HS-27A (cell line): ENCODE results near the gene ZBTB40.

Experiments
- DNase-seq: peaks from one replicate; pipeline ENCODE4 v3.0.0-alpha.2; 2012; ENCODE audit warnings: low read depth, missing footprints

The ZBTB40 gene

GRCh38 chr1:22530715-22531114, 79.1 kb downstream of the ZBTB40 start:
- no peak for DNase-seq

DNA sequence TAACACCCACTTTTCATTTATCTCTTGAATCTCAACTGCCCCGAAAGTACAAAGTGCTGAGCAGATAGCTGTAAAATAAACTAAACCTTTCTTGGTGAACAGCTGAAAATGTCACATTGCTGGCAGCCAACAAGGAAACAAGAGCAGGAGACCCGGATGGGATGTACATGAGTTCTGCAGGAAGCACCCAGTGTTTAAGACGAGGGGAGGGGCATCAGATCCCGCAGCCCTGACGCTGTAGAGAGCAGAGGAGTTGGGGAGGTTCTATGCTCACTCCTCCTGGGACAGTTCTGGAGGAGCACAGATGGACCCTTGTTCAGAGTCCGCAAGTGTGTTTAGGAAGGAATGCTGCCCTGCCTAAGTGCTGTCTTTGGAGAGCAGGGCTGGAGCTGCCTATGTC, 79.6 kb downstream of the ZBTB40 start:
- no peak for DNase-seq

- DNase-seq = no peak
Measured at GRCh38 chr1:22533244-22533895, 81.7 kb downstream of the ZBTB40 start.

DNA sequence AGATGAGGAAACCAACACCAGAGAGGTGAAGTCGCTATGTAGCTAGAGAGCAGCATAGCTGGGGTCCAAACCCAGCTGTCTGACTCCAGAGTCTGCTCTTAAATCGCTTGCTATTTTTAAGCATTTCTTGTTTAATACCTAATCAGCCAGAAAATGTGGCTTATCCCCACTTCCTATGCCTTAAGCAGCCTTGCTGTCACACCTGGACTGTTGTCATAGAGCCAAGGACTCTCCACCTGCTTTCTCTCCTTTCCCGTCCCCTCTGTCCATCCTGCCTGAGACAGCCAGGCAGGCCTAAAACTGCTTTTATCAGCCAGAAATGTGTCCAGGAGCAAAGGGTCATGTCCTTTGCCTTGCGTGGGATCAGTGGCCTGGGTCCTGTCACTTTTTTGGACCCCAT, 83.3 kb downstream of the ZBTB40 start:
- DNase-seq = no peak

GRCh38 chr1:22535399-22535798, 83.7 kb downstream of the ZBTB40 start:
- no peak for DNase-seq

DNA sequence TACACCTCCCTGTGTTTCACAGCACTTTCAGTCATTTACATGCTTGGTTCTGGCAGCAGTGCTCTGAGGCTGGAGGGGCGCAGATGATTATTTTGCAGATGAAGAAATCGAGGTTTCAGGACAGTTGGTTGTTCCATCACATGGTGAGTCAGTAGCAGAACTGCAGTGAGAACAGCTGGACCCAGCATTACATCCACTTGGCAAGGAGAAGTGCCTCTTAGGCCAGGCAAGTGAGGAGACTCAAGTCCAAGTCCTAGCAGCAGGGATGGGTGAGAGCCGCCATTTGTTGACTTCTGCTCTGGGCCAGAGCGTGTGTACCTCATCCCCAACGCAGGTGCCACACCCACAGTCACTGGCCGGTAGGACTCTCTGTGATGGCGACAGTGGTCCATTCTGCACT, 84.9 kb downstream of the ZBTB40 start:
- DNase-seq = no peak

- no peak for DNase-seq
Measured at GRCh38 chr1:22537441-22538139, 85.9 kb downstream of the ZBTB40 start.

DNA sequence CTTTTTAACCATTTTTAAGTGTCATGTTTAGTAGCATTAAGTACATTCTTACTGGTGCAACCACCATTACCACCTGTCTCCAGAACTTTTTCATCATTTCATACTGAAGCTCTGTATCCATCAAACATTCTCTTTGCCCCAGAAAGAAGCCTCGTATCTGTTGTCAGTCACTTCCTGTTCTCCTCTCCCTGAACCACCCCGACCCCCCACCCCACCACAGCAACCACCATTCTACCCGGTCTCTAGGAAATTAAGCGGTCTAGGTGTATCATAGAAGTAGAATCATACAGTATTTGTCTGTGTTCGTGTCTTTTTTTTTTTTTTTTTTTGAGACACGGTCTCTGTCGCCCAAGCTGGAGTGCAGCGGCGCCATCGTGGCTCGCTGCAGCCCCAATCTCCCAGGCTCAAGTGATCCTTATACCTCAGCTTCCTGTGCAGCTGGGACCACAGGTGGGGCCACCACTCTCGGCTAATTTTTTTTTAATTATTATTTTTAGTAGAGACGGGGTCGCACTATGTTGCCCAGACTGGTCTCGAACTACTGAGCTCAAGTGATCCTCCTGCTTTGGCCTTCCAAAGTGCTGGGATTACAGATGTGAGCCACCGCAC, 88.0 kb downstream of the ZBTB40 start:
- no peak for DNase-seq

DNA sequence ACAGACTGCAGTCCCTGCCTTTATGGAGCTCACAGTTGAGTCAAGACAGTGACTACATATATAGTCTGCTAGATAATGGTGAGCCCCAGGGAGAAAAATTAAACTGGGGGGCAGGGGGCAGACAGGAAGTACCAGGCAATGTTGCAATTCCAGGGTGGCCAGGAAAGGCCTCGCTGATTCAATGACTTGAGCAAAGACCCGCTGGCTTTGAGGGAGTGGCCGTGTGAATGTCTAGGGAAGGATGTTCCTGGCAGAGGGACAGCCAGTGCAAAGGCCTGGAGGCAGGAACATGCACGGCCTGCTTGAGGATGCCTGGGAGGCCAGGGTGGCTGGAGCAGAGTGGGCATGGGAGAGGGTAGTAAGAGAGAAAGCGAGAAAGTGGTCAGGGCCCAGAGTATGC, 88.7 kb downstream of the ZBTB40 start:
- DNase-seq = no peak

DNA sequence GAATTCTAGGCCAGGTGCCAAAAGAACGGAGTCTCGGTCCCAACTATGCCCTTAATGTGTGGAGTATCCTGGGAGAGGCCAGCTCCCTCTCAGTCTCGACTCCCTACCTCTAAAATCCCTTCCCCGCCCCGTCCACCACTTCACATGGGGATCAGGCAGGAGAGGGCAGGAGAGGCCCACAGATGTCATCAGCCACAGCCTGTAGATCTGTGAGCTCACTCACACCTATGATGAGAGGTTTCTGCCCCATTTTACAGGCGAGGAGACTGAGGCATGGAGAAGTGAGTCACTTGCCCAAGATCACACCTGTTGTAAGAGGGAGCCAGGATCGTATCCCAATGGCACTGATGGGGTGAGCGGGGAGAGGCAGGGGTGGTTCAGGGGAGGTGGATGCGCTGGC, 91.2 kb downstream of the ZBTB40 start:
- DNase-seq = no peak

- DNase-seq = no peak
Measured at GRCh38 chr1:22543679-22544078, 92.0 kb downstream of the ZBTB40 start.

- no peak for DNase-seq
Measured at GRCh38 chr1:22544606-22545005, 93.0 kb downstream of the ZBTB40 start.

DNA sequence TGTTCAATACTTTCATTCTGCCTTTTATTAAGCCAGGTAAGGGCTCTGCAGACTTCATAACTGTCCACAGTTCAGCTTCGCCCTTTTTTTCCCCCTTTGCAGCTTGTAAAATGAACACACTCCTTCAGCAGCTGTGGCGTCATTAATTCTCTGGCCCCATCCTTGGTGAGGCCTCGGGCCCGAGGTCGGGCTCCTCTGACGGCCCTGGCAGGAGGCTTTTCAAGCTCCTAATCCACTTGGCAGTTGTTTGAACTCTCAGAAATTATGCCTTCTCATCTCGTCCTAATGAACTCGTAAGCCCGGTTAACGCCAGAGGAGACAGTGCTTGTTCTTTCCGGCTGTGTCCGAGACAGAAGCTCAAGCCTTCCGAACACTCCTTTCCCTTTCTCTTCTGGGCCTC, 93.5 kb downstream of the ZBTB40 start:
- no peak for DNase-seq

- no peak for DNase-seq
Measured at GRCh38 chr1:22547186-22547817, 95.7 kb downstream of the ZBTB40 start.

GRCh38 chr1:22547818-22548462, 96.3 kb downstream of the ZBTB40 start:
- no peak for DNase-seq

DNA sequence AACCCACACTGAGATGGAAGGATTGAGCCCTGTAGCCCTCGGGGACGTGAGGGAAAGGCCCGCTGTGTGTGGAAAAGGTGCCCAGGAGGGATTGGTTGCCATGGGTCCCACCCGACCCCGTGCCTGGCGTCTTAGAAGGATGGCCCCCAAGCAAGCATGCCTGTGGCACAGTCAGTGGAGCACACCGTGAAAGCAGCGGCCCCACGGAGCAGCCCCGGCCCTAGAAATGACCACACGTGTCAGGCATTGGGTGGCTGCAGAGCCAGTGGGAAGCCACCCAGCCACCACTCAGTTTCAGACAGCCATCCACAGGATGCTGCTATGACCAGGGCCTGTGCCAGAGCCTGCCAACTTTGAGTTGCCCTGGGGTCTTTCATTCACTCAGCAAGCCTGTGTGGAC, 98.4 kb downstream of the ZBTB40 start:
- DNase-seq = no peak

GRCh38 chr1:22551591-22551990, 99.9 kb downstream of the ZBTB40 start:
- no peak for DNase-seq

DNA sequence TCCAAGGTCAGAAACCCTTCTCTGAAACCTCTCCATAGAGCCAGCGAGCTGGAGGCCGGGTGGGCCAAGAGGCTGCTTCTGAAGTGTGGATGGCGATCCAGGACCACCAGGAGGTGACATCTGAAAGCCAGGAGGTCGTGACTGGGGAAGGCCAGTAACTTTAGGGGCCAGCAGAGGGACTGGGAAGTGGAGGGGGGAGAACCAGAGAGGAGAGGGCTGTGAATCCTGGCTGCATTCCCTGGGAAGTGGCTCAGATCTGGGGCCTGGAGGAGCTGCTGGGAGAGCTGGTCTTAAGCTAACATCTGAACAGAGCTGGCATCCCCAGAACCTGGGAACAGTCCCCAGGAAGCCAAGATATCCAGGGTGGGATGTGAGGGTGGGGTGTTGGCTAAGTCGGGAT, 100.4 kb downstream of the ZBTB40 start:
- DNase-seq = no peak

DNA sequence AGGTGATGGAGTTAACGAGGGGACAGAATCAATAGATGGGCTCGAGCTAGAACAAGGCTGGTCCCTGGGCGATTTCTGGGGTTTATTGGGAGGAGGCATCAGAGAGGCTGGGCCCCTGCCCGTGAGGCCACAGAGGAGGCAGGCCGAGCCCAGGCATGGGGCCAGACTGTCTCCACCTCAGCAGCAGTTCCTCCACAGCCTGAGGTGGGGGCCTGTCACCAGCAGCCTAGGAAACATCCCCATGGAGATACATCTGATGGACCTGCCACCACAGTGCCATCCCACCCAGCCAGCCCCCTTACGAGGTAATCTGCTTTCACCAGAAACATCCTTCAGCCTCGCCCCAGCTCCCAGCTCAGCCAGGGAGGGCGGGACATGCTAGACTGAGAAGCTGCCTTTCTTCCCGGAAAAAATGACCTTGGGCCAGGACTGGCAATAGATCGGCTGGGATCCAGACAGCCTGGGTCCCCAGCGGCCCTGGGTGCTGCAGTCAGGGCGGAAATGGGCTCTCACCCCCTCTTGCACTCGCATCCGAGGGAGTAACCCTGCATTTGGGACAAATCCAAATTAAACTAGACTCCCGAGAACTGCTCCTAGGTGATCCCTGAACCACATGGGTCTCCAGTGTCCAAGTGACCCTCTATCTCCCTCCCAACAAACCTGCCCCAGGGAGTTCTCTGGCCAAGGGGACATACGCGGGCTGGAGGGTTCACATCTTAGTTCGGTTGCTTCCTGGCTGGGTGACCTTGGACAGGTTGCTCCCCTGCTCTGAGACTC, 101.6 kb downstream of the ZBTB40 start:
- no peak for DNase-seq

DNA sequence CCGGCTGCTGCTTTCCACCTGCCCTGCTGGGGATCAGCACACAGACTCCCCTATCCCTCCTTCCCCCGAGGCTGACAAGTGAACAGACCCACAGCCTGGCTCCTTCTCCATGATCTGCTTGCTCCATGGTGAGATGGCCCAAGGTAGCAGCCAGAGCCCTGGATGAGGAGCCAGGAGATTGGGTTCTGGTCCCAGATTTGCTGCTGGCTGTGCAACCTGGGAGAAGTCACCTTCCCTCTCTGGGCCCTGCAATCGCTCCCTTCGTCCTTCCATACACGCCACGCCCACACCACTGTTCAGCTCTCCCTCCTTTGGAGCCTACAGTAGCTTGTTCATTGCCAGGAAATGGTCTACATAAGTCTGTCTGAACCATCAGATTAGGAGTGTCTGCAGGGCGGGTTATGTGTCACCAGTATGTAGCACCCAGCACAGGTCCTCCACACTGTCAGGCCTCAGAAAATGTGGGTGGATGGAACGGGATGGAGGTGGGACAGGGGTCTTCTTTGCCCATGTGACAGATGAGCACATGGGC, 102.4 kb downstream of the ZBTB40 start:
- DNase-seq = no peak

DNA sequence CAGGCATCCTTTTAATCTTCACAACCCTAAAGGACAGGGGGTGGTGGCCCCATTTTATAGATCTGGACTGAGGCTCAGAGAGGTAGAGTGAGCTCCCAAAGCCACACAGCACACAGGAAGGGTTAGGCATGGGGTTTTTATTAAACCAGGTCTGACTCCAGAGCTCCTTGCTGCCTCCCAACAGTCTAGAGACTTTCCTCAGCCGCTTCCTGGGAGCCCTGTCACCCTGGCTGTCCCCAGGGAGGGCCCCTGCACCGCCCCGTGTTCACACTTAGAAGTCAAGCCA, 103.7 kb downstream of the ZBTB40 start:
- DNase-seq = no peak
